Adrenal gland (tissue), 12 donors: ENCODE results near the gene GFOD1. TPM values are rescaled to one million over a fixed set of nuclear protein-coding genes. Genes with fewer than 3 reads are reported as not detected.

Source experiments
- DNase-seq, 7 donors: peaks; one replicate each; pipeline ENCODE4 v3.0.0-alpha.2; 2019 to 2020
- H3K27ac ChIP-seq, 5 donors: fragments of 200-600 bp; sonication (generic) in 4 of 5; 1 replicate in 3 of 5; 2 replicates in 2 of 5; pipeline versions ENCODE4 v1.5.1 to v1.8.0; 2016 to 2020; ENCODE audit warnings: mild to moderate bottlenecking in 1 of 5
- H3K27me3 ChIP-seq: fragments of 200-600 bp; 2 replicates; pipeline ENCODE4 v1.8.0; 2021
- H3K36me3 ChIP-seq, 2 donors: fragments of 200-600 bp; replicated peaks in 1 of 2; 1 replicate in 1 of 2; 2 replicates in 1 of 2; pipeline versions ENCODE4 v1.5.1 to v1.8.0; 2018 to 2022
- H3K4me1 ChIP-seq, 2 donors: fragments of 200-600 bp; replicated peaks in 1 of 2; 1 replicate in 1 of 2; 2 replicates in 1 of 2; pipeline versions ENCODE4 v1.5.1 to v1.8.0; 2018 to 2021
- H3K4me3 ChIP-seq, 4 donors: fragments of 200-600 bp; sonication (generic) in 3 of 4; one replicate each; pipeline ENCODE4 v1.5.1; 2016 to 2018
- H3K9me3 ChIP-seq, 3 donors: fragments of 200-600 bp; sonication (generic) in 1 of 3; replicated peaks in 1 of 3; 1 replicate in 2 of 3; 2 replicates in 1 of 3; pipeline versions ENCODE4 v1.5.1 to v1.8.0; 2016 to 2021
- CTCF ChIP-seq, 6 experiments: fragments of 450-650 bp in 4 of 6; fragments of 200-600 bp in 2 of 6; sonication (generic) in 1 of 6; IDR thresholded peaks; 1 replicate in 5 of 6; 2 replicates in 1 of 6; pipeline versions ENCODE4 v1.5.1 to v1.8.0; 2016 to 2021; ENCODE audit warnings: antibody characterized with exemption in 6 of 6, mild to moderate bottlenecking in 2 of 6, moderate library complexity in 1 of 6
- POLR2A ChIP-seq, 2 donors: fragments of 450-650 bp; IDR thresholded peaks; one replicate each; pipeline ENCODE4 v1.6.1; 2017; ENCODE audit warnings: antibody characterized with exemption in 2 of 2, mild to moderate bottlenecking in 2 of 2, moderate library complexity in 1 of 2
- WGBS, 4 donors: extraction: QIAGEN DNeasy Blood & Tissue Kit in 2 of 4; methylation state at CpG; one replicate each; pipeline versions ENCODE4 v1.1.5 to v1.1.7; 2013 to 2017; 5-methylcytosine and 5-hydroxymethylcytosine counted together
- intact Hi-C, 2 donors: fragments of 100-400 bp; cut with DNase I; formaldehyde crosslinking; loops; one replicate each; pipeline versions ENCODE4 v1.14.1 to v1.15.0; 2022 to 2023
- polyA plus RNA-seq, 3 donors: library from polyadenylated mRNA; stranded (reverse); fragments of 200-250 nt in 2 of 3; fragments of 350-450 nt in 1 of 3; fragmentation: Illumina TruSeq in 1 of 3; extraction: RNeasy Lipid Tissue Mini Kit (QIAGEN cat#74804) in 1 of 3; gene quantifications; one replicate each; pipeline ENCODE4 v1.2.3, GENCODE V29; 2013 to 2014
- total RNA-seq, 9 donors: library from RNA; depleted of rRNA in 4 of 9; stranded (reverse); fragments of >200 nt in 4 of 9; fragments of 120-200 nt in 1 of 9; fragmentation: NEBNext Ultra II Directional in 1 of 9; extraction: Animal tissue kit (Norgen Biotek cat#: 25700) in 1 of 9; gene quantifications; one replicate each; pipeline versions ENCODE4 v1.1.0 to v1.2.4, GENCODE V29; 2013 to 2023
- donor health status: healthy with polysubstance abuse.
- donor health status: Bipolar disorder and iron deficiency.
- donor health status: DM: yes; HTN: yes; CAD: no.
- donor health status: DM: no; HTN: no; CAD: no.
- donor health status: DM: no; HTN: no; CAD: no.
- donor health status: DM: yes; HTN: yes; CAD: no.

GFOD1 gene
- total and polyA plus RNA-seq, 12 donors, result 1.9 to 7.7 (median 4.1) TPM

DNA sequence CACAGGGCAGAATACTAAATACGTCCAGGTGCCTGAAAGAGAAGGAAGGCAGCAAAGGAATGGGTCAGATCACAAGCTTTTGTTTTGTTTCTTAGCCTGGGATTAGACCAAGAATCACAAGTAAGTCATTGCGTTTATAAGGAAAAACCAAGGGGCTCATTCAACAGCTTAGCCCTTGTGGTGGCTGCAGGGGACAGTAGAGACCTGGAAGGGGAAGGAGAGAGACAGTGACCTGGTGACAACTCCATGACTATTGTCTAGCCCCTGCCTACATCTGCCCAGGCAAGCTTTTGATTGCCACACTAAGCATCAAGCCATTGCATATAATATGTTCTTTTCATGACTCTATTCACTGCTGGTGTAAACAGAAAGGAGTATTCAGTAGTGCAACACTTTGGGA lies 128.9 kb downstream of the GFOD1 start:
- Histone ChIP-seq H3K4me3 (no peak overlapping the region), H3K9me3 (no peaks in the 10 kb centered on the region), H3K36me3 (no peaks in the 10 kb centered on the region), H3K27ac (no peak overlapping the region), H3K27me3 (no peaks in the 10 kb centered on the region), H3K4me1 (no peaks in the 10 kb centered on the region)
- DNase-seq, result no peak
- TF ChIP-seq CTCF (IDR thresholded peaks at IDR 0.05), result no peak
- TF ChIP-seq POLR2A (IDR thresholded peaks at IDR 0.05), result no peak
- 74 to 84% (median 81%) methylated on average over 2 of the region's 2 CpGs for WGBS, 4 donors
- intact Hi-C loops, result loop anchor here in 1 of 2 donors (10.0 kb wide), 1 partner anchor 116 kb away; no protein-coding TSS in a partner anchor

DNA sequence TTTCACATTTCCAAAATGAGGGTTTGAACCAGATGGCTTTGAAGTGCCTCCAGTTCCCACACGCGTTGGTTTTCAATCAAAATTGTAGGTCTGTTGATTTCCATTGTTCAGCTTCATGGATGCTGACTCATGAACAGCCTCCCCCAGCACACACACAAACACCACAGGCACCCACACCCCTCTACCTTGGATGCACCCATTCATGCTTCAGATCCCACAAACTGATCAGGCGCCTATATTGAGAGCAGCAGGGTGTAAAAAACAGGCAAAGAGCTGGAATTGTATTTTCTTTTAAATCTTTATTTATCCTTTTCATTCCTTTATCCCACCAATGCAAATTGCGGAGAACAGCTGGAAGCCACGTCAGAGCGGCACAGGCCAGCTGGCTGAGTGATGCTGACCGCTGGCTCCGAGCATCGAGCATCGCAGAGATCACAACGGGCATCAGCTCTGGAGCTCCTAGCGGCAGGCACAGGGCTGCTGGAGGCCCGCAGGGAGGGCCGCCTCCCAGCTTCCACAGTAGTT lies 129.8 kb downstream of the GFOD1 start:
- TF ChIP-seq CTCF (IDR thresholded peaks at IDR 0.05) (no peak), POLR2A (IDR thresholded peaks at IDR 0.05) (no peak)
- no peaks in the 10 kb centered on the region for H3K9me3 ChIP-seq
- no peaks in the 10 kb centered on the region for H3K36me3 ChIP-seq
- intact Hi-C loops, result loop anchor here in 1 of 2 donors (10.0 kb wide), 1 partner anchor 117 kb away; no protein-coding TSS in a partner anchor
- H3K4me3 ChIP-seq, result no peak overlapping the region
- H3K27me3 ChIP-seq, result no peaks in the 10 kb centered on the region
- no peak for DNase-seq
- H3K27ac ChIP-seq, result no peak overlapping the region
- H3K4me1 ChIP-seq, result no peaks in the 10 kb centered on the region
- 74 to 85% (median 81%) methylated on average over 14 of the region's 14 CpGs for WGBS, 4 donors

DNA sequence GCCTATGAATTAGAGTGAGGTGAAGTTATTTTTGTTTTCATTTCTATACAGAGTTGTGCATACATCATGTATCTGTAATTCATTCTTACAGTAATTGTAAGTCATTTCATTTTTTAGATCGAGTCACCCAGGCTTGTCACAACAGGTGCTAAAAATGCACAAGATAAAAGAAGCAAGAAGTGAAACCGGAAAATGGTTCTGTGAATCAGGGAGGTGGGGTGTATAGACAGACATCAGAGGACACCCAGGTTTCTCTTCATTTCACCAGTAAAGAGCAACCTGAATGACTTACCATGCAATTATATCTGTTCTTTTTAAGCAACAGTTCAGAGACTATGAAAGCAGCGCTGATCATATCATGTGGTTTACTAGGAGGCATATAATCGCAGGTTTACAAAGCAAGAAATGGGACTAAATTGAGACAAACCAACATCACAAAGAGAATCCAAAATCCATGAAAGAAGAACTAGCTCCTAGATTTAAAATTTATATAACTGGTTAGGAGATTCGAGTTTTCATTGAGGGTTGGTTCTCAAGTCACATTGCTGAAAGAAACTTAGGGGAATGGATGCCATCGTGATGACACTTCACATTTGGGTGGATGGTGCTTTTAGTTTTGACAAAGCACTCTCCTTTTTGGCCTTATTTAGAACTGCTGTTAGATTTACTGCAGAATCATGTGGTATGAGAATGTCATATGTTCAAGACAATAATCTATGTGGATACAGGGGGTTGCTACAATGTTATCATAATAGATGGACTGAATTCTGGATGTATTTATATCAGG lies 131.2 kb downstream of the GFOD1 start:
- WGBS, 4 donors, result 75 to 85% (median 78%) methylated on average over 6 of the region's 6 CpGs
- Histone ChIP-seq H3K4me1 (no peaks in the 10 kb centered on the region), H3K27me3 (no peaks in the 10 kb centered on the region), H3K27ac (no peak overlapping the region), H3K36me3 (no peaks in the 10 kb centered on the region), H3K4me3 (no peak overlapping the region), H3K9me3 (no peaks in the 10 kb centered on the region)
- intact Hi-C loops, result loop anchor here in 1 of 2 donors (10.0 kb wide), 1 partner anchor 119 kb away; no protein-coding TSS in a partner anchor
- no peak for DNase-seq
- TF ChIP-seq CTCF (IDR thresholded peaks at IDR 0.05) (no peak), POLR2A (IDR thresholded peaks at IDR 0.05) (no peak)

- no peak for DNase-seq
- peak overlapping the region in 1 of 5 donors; percentile 31 for H3K27ac ChIP-seq
- H3K4me1 ChIP-seq, result no peaks in the 10 kb centered on the region
- intact Hi-C loops, result loop anchor here in 1 of 2 donors (10.0 kb wide), 1 partner anchor 120 kb away; no protein-coding TSS in a partner anchor
- TF ChIP-seq CTCF (IDR thresholded peaks at IDR 0.05) (no peak), POLR2A (IDR thresholded peaks at IDR 0.05) (no peak)
- H3K36me3 ChIP-seq, result no peaks in the 10 kb centered on the region
- 82 to 85% (median 82%) methylated on average over 7 of the region's 7 CpGs for WGBS, 4 donors
- H3K9me3 ChIP-seq, result no peaks in the 10 kb centered on the region
- H3K4me3 ChIP-seq, result no peak overlapping the region
- H3K27me3 ChIP-seq, result no peaks in the 10 kb centered on the region
These were observed 132.1 kb downstream of the GFOD1 start for GRCh38 chr6:13355043-13355945.
